ENCODE data around the gene ABCC6. TPM values are rescaled to one million over a fixed set of nuclear protein-coding genes. Genes with fewer than 3 reads are reported as not detected.

ABCC6 gene
- total RNA-seq, result not detected in 2 replicates

GRCh38 chr16:16222850-16223661 lies at the start of gene ABCC6:
Gene ABCC6 (minus strand): TSS chr16:16223494. CDS start chr16:16223434, 60 bp downstream.

Other genes starting within 250 kb of the ABCC6 start
- gene NOMO3, start 9.0 kb upstream of the ABCC6 start, total RNA-seq, result 17.7 and 47.3 TPM in 2 replicates
- 1.1 TPM in 1 of 2 replicates, not detected in the other for gene NPIPA7, start 155.6 kb upstream of the ABCC6 start, total RNA-seq

Measured in airway epithelial cell (primary cell).